Muscle of leg (tissue), 11 donors: ENCODE data around the gene RASSF8. TPM values are rescaled to one million over a fixed set of nuclear protein-coding genes. Genes with fewer than 3 reads are reported as not detected.
A peak's percentile ranks its signal among the peaks of the same experiment; 100 is the strongest.

ENCODE experiments used
- DNase-seq: peaks from one replicate; pipeline ENCODE4 v3.0.0; 2013
- H3K27ac ChIP-seq: one replicate; pipeline ENCODE4 v1.5.1; 2013; ENCODE audit warnings: mild to moderate bottlenecking, low read length, control low read depth
- H3K27me3 ChIP-seq: one replicate; pipeline ENCODE4 v1.6.1; 2013; ENCODE audit warnings: low read length; ENCODE audit not compliant: control insufficient read depth, insufficient read depth
- H3K36me3 ChIP-seq: one replicate; pipeline ENCODE4 v1.6.1; 2013; ENCODE audit warnings: low read length; ENCODE audit not compliant: control insufficient read depth, insufficient read depth
- H3K4me1 ChIP-seq: one replicate; pipeline ENCODE4 v1.6.1; 2013; ENCODE audit warnings: low read length; ENCODE audit not compliant: control insufficient read depth, insufficient read depth
- H3K4me3 ChIP-seq: one replicate; pipeline ENCODE4 v1.5.1; 2013; ENCODE audit warnings: low read length, control low read depth
- H3K9me3 ChIP-seq: replicated peaks from 2 replicates; pipeline ENCODE4 v1.6.1; 2013; ENCODE audit warnings: low read depth, low read length; ENCODE audit not compliant: control insufficient read depth
- WGBS: methylation state at CpG from one replicate; pipeline ENCODE4 v1.1.5; 2013; ENCODE audit warnings: missing lambda C conversion rate; ENCODE audit not compliant: insufficient coverage; 5-methylcytosine and 5-hydroxymethylcytosine counted together
- polyA plus RNA-seq, 8 donors: library from polyadenylated mRNA; unstranded; fragments of 120-200 nt; gene quantifications; one replicate each; pipeline versions ENCODE4 v1.2.1 to v1.2.3, GENCODE V29; 2013; ENCODE audit warnings: inconsistent platforms in 1 of 8, low replicate concordance in 1 of 8; ENCODE audit not compliant: insufficient read length in 8 of 8, insufficient read depth in 1 of 8
- total RNA-seq: library from RNA; stranded (reverse); fragments of 120-200 nt; gene quantifications from one replicate; pipeline ENCODE4 v1.2.4, GENCODE V29; 2013

The RASSF8 gene
- total and polyA plus RNA-seq, 9 donors, result 11.8 to 42.6 (median 29.0) TPM

- no peaks in the 10 kb centered on the region for H3K27me3 ChIP-seq
- no peak overlapping the region for H3K27ac ChIP-seq
- H3K4me3 ChIP-seq, result no peak overlapping the region
- no peak for DNase-seq
- WGBS, result 60% methylated on average over 1 of the region's 4 CpGs
- no peaks in the 10 kb centered on the region for H3K4me1 ChIP-seq
- H3K36me3 ChIP-seq, result no peaks in the 10 kb centered on the region
- H3K9me3 ChIP-seq, result no peaks in the 10 kb centered on the region
These were observed 110.0 kb downstream of the RASSF8 start for GRCh38 chr12:26068503-26068902.

GRCh38 chr12:26069796-26070195 lies 111.3 kb downstream of the RASSF8 start:
- H3K9me3 ChIP-seq, result no peaks in the 10 kb centered on the region
- no peaks in the 10 kb centered on the region for H3K4me1 ChIP-seq
- H3K27ac ChIP-seq, result no peak overlapping the region
- H3K36me3 ChIP-seq, result no peaks in the 10 kb centered on the region
- no peaks in the 10 kb centered on the region for H3K27me3 ChIP-seq
- no peak for DNase-seq
- H3K4me3 ChIP-seq, result no peak overlapping the region

- no peaks in the 10 kb centered on the region for H3K36me3 ChIP-seq
- H3K9me3 ChIP-seq, result peaks cover 2% of the 10 kb centered on the region
- no peaks in the 10 kb centered on the region for H3K27me3 ChIP-seq
- H3K4me1 ChIP-seq, result no peaks in the 10 kb centered on the region
- WGBS, result no CpG with 5 or more reads among the region's 2 CpGs
- no peak overlapping the region for H3K27ac ChIP-seq
- peak; percentile 91 for DNase-seq
- no peak overlapping the region for H3K4me3 ChIP-seq
These were observed 119.6 kb downstream of the RASSF8 start for GRCh38 chr12:26077915-26078702.

- Histone ChIP-seq H3K27ac (no peak overlapping the region), H3K27me3 (no peaks in the 10 kb centered on the region), H3K4me3 (no peak overlapping the region), H3K4me1 (no peaks in the 10 kb centered on the region), H3K9me3 (peaks cover 2% of the 10 kb centered on the region), H3K36me3 (no peaks in the 10 kb centered on the region)
- peak; percentile 29 for DNase-seq
- WGBS, result 89% methylated on average over 1 of the region's 1 CpG
These were observed 122.4 kb downstream of the RASSF8 start for GRCh38 chr12:26080911-26081310.

- no peaks in the 10 kb centered on the region for H3K9me3 ChIP-seq
- H3K4me1 ChIP-seq, result no peaks in the 10 kb centered on the region
- no peak overlapping the region for H3K4me3 ChIP-seq
- no peak for DNase-seq
- no peaks in the 10 kb centered on the region for H3K36me3 ChIP-seq
- H3K27ac ChIP-seq, result no peak overlapping the region
- no peaks in the 10 kb centered on the region for H3K27me3 ChIP-seq
- WGBS, result no CpG with 5 or more reads among the region's 1 CpG
These were observed 128.5 kb downstream of the RASSF8 start for GRCh38 chr12:26086936-26087335.

GRCh38 chr12:26088998-26089397 lies 130.5 kb downstream of the RASSF8 start:
- Histone ChIP-seq H3K9me3 (no peaks in the 10 kb centered on the region), H3K4me1 (no peaks in the 10 kb centered on the region), H3K4me3 (no peak overlapping the region), H3K27ac (no peak overlapping the region), H3K36me3 (no peaks in the 10 kb centered on the region), H3K27me3 (no peaks in the 10 kb centered on the region)
- 67% methylated on average over 1 of the region's 2 CpGs for WGBS
- DNase-seq, result no peak

GRCh38 chr12:26090836-26091510 lies 132.5 kb downstream of the RASSF8 start:
- Histone ChIP-seq H3K4me1 (no peaks in the 10 kb centered on the region), H3K4me3 (no peak overlapping the region), H3K27ac (no peak overlapping the region), H3K27me3 (no peaks in the 10 kb centered on the region), H3K36me3 (no peaks in the 10 kb centered on the region), H3K9me3 (no peaks in the 10 kb centered on the region)
- no peak for DNase-seq
- 64% methylated on average over 3 of the region's 11 CpGs for WGBS

GRCh38 chr12:26091822-26092221 lies 133.3 kb downstream of the RASSF8 start:
- Histone ChIP-seq H3K36me3 (no peaks in the 10 kb centered on the region), H3K9me3 (no peaks in the 10 kb centered on the region), H3K27ac (no peak overlapping the region), H3K4me1 (no peaks in the 10 kb centered on the region), H3K27me3 (no peaks in the 10 kb centered on the region), H3K4me3 (no peak overlapping the region)
- WGBS, result 61% methylated on average over 5 of the region's 6 CpGs
- peak; percentile 48 for DNase-seq

- H3K36me3 ChIP-seq, result no peaks in the 10 kb centered on the region
- no peaks in the 10 kb centered on the region for H3K27me3 ChIP-seq
- DNase-seq, result no peak
- H3K4me1 ChIP-seq, result no peaks in the 10 kb centered on the region
- no peak overlapping the region for H3K4me3 ChIP-seq
- no peak overlapping the region for H3K27ac ChIP-seq
- no peaks in the 10 kb centered on the region for H3K9me3 ChIP-seq
- WGBS, result no CpG with 5 or more reads among the region's 4 CpGs
These were observed 134.0 kb downstream of the RASSF8 start for GRCh38 chr12:26092346-26093105.

- Histone ChIP-seq H3K9me3 (no peaks in the 10 kb centered on the region), H3K27me3 (no peaks in the 10 kb centered on the region), H3K4me3 (no peak overlapping the region), H3K27ac (no peak overlapping the region), H3K4me1 (no peaks in the 10 kb centered on the region), H3K36me3 (no peaks in the 10 kb centered on the region)
- WGBS, result no CpG with 5 or more reads among the region's 2 CpGs
- DNase-seq, result no peak
These were observed 136.7 kb downstream of the RASSF8 start for GRCh38 chr12:26095186-26095585.
